ENCODE measurements around the gene ST7. TPM values are rescaled to one million over a fixed set of nuclear protein-coding genes. Genes with fewer than 3 reads are reported as not detected.

ST7 gene, protein sequence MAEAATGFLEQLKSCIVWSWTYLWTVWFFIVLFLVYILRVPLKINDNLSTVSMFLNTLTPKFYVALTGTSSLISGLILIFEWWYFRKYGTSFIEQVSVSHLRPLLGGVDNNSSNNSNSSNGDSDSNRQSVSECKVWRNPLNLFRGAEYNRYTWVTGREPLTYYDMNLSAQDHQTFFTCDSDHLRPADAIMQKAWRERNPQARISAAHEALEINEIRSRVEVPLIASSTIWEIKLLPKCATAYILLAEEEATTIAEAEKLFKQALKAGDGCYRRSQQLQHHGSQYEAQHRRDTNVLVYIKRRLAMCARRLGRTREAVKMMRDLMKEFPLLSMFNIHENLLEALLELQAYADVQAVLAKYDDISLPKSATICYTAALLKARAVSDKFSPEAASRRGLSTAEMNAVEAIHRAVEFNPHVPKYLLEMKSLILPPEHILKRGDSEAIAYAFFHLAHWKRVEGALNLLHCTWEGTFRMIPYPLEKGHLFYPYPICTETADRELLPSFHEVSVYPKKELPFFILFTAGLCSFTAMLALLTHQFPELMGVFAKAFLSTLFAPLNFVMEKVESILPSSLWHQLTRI
- 8.6 and 13.3 TPM in 2 replicates for total RNA-seq

GRCh38 chr7:116953372-116953905 lies at the start of gene ST7:
ST7 (plus strand) TSS chr7:116953501; CDS start chr7:116953541, 40 bp downstream.

Other genes with a start within 250 kb of the ST7 start
- gene CAPZA2, start 90.9 kb upstream of the ST7 start, total RNA-seq, result 62.8 and 75.9 TPM in 2 replicates